GM06990 (cell line): ENCODE measurements around the gene POLR2E.

Experiments
- DNase-seq: peaks from one replicate; pipeline ENCODE4 v3.0.0-alpha.2; 2011; ENCODE audit not compliant: insufficient read length; ENCODE audit errors: extremely low read depth
- H3K27me3 ChIP-seq: replicated peaks from 2 replicates; pipeline ENCODE4 v1.6.0; 2011; ENCODE audit warnings: low read length; ENCODE audit not compliant: control insufficient read depth, insufficient read depth
- H3K36me3 ChIP-seq: 2 replicates; pipeline ENCODE4 v1.5.1; 2011; ENCODE audit warnings: low read length; ENCODE audit not compliant: control insufficient read depth, insufficient read depth
- H3K4me3 ChIP-seq: replicated peaks from 2 replicates; pipeline ENCODE4 v1.5.1; 2011; ENCODE audit warnings: low read depth, mild to moderate bottlenecking, control low read depth, low read length
- CTCF ChIP-seq: IDR thresholded peaks from 2 replicates; pipeline ENCODE4 v1.5.1; 2011; ENCODE audit warnings: low read length, control low read depth, mild to moderate bottlenecking, inconsistent platforms; ENCODE audit not compliant: insufficient read depth, poor library complexity, severe bottlenecking

The POLR2E gene

GRCh38 chr19:1103708-1104310, 8.6 kb upstream of the POLR2E start, which contains the start of gene GPX4:
TSS of gene GPX4 (plus strand) at chr19:1103994. CDS start at chr19:1104044, 50 bp downstream.
- TF ChIP-seq CTCF = no peak
- Histone ChIP-seq H3K36me3 (peaks cover 16% of the 10 kb centered on the region), H3K27me3 (no peaks in the 10 kb centered on the region), H3K4me3 (peak within 1 kb of the TSS; percentile 79)
- DNase-seq = peak; percentile 100

- Histone ChIP-seq H3K36me3 (peaks cover 14% of the 10 kb centered on the region), H3K27me3 (no peaks in the 10 kb centered on the region), H3K4me3 (peak overlapping the region; percentile 41; the same call in 1 of the 2 replicates)
- DNase-seq = no peak
- no peak for TF ChIP-seq CTCF
Observed at GRCh38 chr19:1103132-1103707, 8.0 kb upstream of the POLR2E start.

- no peaks in the 10 kb centered on the region for H3K27me3 ChIP-seq
- no peak overlapping the region for H3K4me3 ChIP-seq
- H3K36me3 ChIP-seq = peaks cover 14% of the 10 kb centered on the region
- peak; percentile 84 for DNase-seq
- no peak for TF ChIP-seq CTCF
Observed at GRCh38 chr19:1102407-1103131, 7.4 kb upstream of the POLR2E start.

- DNase-seq = no peak
- Histone ChIP-seq H3K4me3 (no peak overlapping the region), H3K27me3 (no peaks in the 10 kb centered on the region), H3K36me3 (peaks cover 6% of the 10 kb centered on the region)
- TF ChIP-seq CTCF = no peak
Observed at GRCh38 chr19:1101337-1101698, 6.1 kb upstream of the POLR2E start.

GRCh38 chr19:1098177-1099051, 3.2 kb upstream of the POLR2E start:
- DNase-seq = no peak

More at GRCh38 chr19:1098177-1099051, 3.2 kb upstream of the POLR2E start:
- Histone ChIP-seq H3K36me3 (no peaks in the 10 kb centered on the region), H3K4me3 (no peak overlapping the region), H3K27me3 (no peaks in the 10 kb centered on the region)
- no peak for TF ChIP-seq CTCF
